GM19328 (cell line): ENCODE results near the gene HYAL3.
A peak's percentile ranks its signal among the peaks of the same experiment; 100 is the strongest.

Experiments
- ATAC-seq: cut with Tn5 transposase; IDR thresholded peaks from one replicate; pipeline ENCODE4 v1.9.1; 2021; ENCODE audit warnings: mild to moderate bottlenecking, moderate library complexity; ENCODE audit not compliant: unreplicated experiment

The HYAL3 gene

GRCh38 chr3:50298836-50299637, at the start of gene HYAL3, which contains the start of gene NAA80:
Gene HYAL3 (minus strand): TSS chr3:50299405. CDS start chr3:50295602, 3,803 bp downstream.
Gene NAA80 (minus strand): TSS chr3:50299405. CDS start chr3:50297463, 1,942 bp downstream.
- ATAC-seq: peak; percentile 86

GRCh38 chr3:50347187-50347813, 48.1 kb upstream of the HYAL3 start:
- ATAC-seq: no peak

GRCh38 chr3:50345586-50346234, 46.5 kb upstream of the HYAL3 start, which contains the start of gene ZMYND10:
Gene ZMYND10 (minus strand): TSS chr3:50345732. CDS start chr3:50345579, 153 bp downstream.
- ATAC-seq: no peak

- no peak for ATAC-seq
Measured at GRCh38 chr3:50345008-50345407, 45.8 kb upstream of the HYAL3 start.

GRCh38 chr3:50342813-50343633, 43.8 kb upstream of the HYAL3 start:
- ATAC-seq: no peak

- no peak for ATAC-seq
Measured at GRCh38 chr3:50341996-50342650, 42.9 kb upstream of the HYAL3 start.

GRCh38 chr3:50341537-50341936, 42.3 kb upstream of the HYAL3 start:
- ATAC-seq: no peak

GRCh38 chr3:50340448-50341329, 41.5 kb upstream of the HYAL3 start, which contains the start of gene RASSF1:
Gene RASSF1 (minus strand): TSS chr3:50340836. CDS start chr3:50340805, 31 bp downstream.
- ATAC-seq: no peak

- ATAC-seq: no peak
Measured at GRCh38 chr3:50340147-50340447, 40.9 kb upstream of the HYAL3 start.

- no peak for ATAC-seq
Measured at GRCh38 chr3:50339485-50340146, 40.4 kb upstream of the HYAL3 start.

- ATAC-seq: no peak
Measured at GRCh38 chr3:50338965-50339364, 39.8 kb upstream of the HYAL3 start.

- ATAC-seq: peak; percentile 64
Measured at GRCh38 chr3:50337175-50337861, 38.1 kb upstream of the HYAL3 start.

GRCh38 chr3:50336452-50337174, 37.4 kb upstream of the HYAL3 start:
- peak; percentile 29 for ATAC-seq

- ATAC-seq: no peak
Measured at GRCh38 chr3:50334339-50335075, 35.3 kb upstream of the HYAL3 start.

GRCh38 chr3:50333744-50334328, 34.6 kb upstream of the HYAL3 start:
- ATAC-seq: no peak

- ATAC-seq: no peak
Measured at GRCh38 chr3:50331364-50331907, 32.2 kb upstream of the HYAL3 start.
